RWPE2 (cell line): Measurements from ENCODE around the gene RIMBP2.

Experiments
- ATAC-seq: fragments of 200-7000 bp; cut with Tn5 transposase; 3 replicates; pipeline ENCODE4 v1.9.1; 2021; ENCODE audit warnings: low read depth
- DNase-seq: peaks from one replicate; pipeline ENCODE4 v3.0.0-alpha.2; 2020; ENCODE audit warnings: low spot score
- H3K27ac ChIP-seq: fragments of 450-650 bp; 2 replicates; pipeline ENCODE4 v1.5.1; 2017; ENCODE audit warnings: mild to moderate bottlenecking; ENCODE audit not compliant: poor library complexity, severe bottlenecking
- H3K27me3 ChIP-seq: fragments of 250-450 bp; sonication (Bioruptor Pico); 2 replicates; pipeline ENCODE4 v1.5.1; 2021; ENCODE audit warnings: mild to moderate bottlenecking, moderate library complexity; ENCODE audit not compliant: insufficient read depth, poor library complexity, severe bottlenecking
- H3K36me3 ChIP-seq: fragments of 250-450 bp; sonication (Bioruptor Pico); 2 replicates; pipeline ENCODE4 v1.5.1; 2020; ENCODE audit warnings: low read depth, mild to moderate bottlenecking, moderate library complexity
- H3K4me1 ChIP-seq: fragments of 250-450 bp; sonication (Bioruptor Pico); 2 replicates; pipeline ENCODE4 v1.5.1; 2021; ENCODE audit warnings: mild to moderate bottlenecking, moderate library complexity; ENCODE audit not compliant: insufficient read depth, poor library complexity, severe bottlenecking
- H3K4me3 ChIP-seq: fragments of 250-450 bp; sonication (Bioruptor Pico); 2 replicates; pipeline ENCODE4 v1.5.1; 2021; ENCODE audit warnings: mild to moderate bottlenecking, moderate library complexity; ENCODE audit not compliant: severe bottlenecking
- H3K9me3 ChIP-seq: fragments of 250-450 bp; sonication (Bioruptor Pico); 2 replicates; pipeline ENCODE4 v1.5.1; 2021; ENCODE audit warnings: mild to moderate bottlenecking, moderate library complexity; ENCODE audit not compliant: severe bottlenecking
- CTCF ChIP-seq: fragments of 450-650 bp; IDR thresholded peaks from one replicate; pipeline ENCODE4 v1.5.1; 2017; ENCODE audit warnings: mild to moderate bottlenecking, moderate library complexity; ENCODE audit not compliant: poor library complexity, severe bottlenecking

The RIMBP2 gene

DNA sequence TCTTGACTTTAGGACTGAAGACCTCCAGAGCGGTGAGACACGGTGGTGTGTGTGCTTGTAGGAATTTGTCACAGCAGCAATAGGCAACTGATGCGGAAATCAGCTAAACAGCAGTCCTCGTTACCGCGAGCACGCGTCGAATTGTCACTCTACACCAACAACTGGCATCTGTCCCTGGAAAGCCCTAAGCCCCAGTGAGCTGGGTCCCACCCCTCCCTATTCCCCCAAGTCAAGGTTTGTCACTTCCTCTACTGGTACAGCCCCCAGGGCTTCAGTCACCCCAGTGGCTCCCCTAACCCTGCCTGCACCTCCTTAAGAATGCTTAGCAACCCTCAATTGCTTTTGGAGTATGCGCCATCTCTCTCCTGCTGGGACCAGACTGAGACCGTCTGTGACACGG lies 204.8 kb downstream of the RIMBP2 start:
- no peak for TF ChIP-seq CTCF
- ATAC-seq (no peak), DNase-seq (no peak)
- no peak overlapping the region for H3K27ac ChIP-seq
- H3K27me3 ChIP-seq: no peaks in the 10 kb centered on the region
- no peak overlapping the region for H3K4me3 ChIP-seq
- H3K36me3 ChIP-seq: no peaks in the 10 kb centered on the region
- no peaks in the 10 kb centered on the region for H3K9me3 ChIP-seq
- no peaks in the 10 kb centered on the region for H3K4me1 ChIP-seq

- DNase-seq: no peak
Observed at GRCh38 chr12:130509454-130509853, 206.6 kb downstream of the RIMBP2 start.

GRCh38 chr12:130508847-130509246 lies 207.3 kb downstream of the RIMBP2 start:
- Histone ChIP-seq H3K4me3 (no peak overlapping the region), H3K36me3 (no peaks in the 10 kb centered on the region), H3K27me3 (no peaks in the 10 kb centered on the region), H3K27ac (no peak overlapping the region), H3K9me3 (no peaks in the 10 kb centered on the region), H3K4me1 (no peaks in the 10 kb centered on the region)
- TF ChIP-seq CTCF: no peak
- DNase-seq (no peak), ATAC-seq (no peak)

More at GRCh38 chr12:130509454-130509853, 206.6 kb downstream of the RIMBP2 start:
- Histone ChIP-seq H3K27ac (no peak overlapping the region), H3K9me3 (no peaks in the 10 kb centered on the region), H3K27me3 (no peaks in the 10 kb centered on the region), H3K36me3 (no peaks in the 10 kb centered on the region), H3K4me1 (no peaks in the 10 kb centered on the region), H3K4me3 (no peak overlapping the region)
- ATAC-seq: no peak
- TF ChIP-seq CTCF: no peak

GRCh38 chr12:130508318-130508717 lies 207.8 kb downstream of the RIMBP2 start:
- Histone ChIP-seq H3K4me1 (no peaks in the 10 kb centered on the region), H3K9me3 (no peaks in the 10 kb centered on the region), H3K27ac (no peak overlapping the region), H3K36me3 (no peaks in the 10 kb centered on the region), H3K27me3 (no peaks in the 10 kb centered on the region), H3K4me3 (no peak overlapping the region)
- no peak for DNase-seq
- no peak for ATAC-seq
- no peak for TF ChIP-seq CTCF

GRCh38 chr12:130506844-130507243 lies 209.3 kb downstream of the RIMBP2 start:
- DNase-seq (no peak), ATAC-seq (no peak)
- no peak overlapping the region for H3K4me3 ChIP-seq
- no peak overlapping the region for H3K27ac ChIP-seq
- H3K9me3 ChIP-seq: no peaks in the 10 kb centered on the region
- H3K36me3 ChIP-seq: no peaks in the 10 kb centered on the region
- no peaks in the 10 kb centered on the region for H3K4me1 ChIP-seq
- TF ChIP-seq CTCF: no peak
- no peaks in the 10 kb centered on the region for H3K27me3 ChIP-seq
